HUES64 (cell line): ENCODE results near the gene FCGBP.

Experiments
- H3K27ac ChIP-seq: 2 replicates; pipeline ENCODE4 v1.7.0; 2013; ENCODE audit warnings: low read depth, low read length, inconsistent platforms
- H3K27me3 ChIP-seq: 2 replicates; pipeline ENCODE4 v1.6.1; 2013; ENCODE audit warnings: mild to moderate bottlenecking, low read length; ENCODE audit not compliant: insufficient read depth
- H3K36me3 ChIP-seq: 2 replicates; pipeline ENCODE4 v1.6.1; 2013; ENCODE audit warnings: mild to moderate bottlenecking, low read length; ENCODE audit not compliant: insufficient read depth
- H3K4me1 ChIP-seq: 2 replicates; pipeline ENCODE4 v1.6.1; 2013; ENCODE audit warnings: mild to moderate bottlenecking, low read length, moderate library complexity; ENCODE audit not compliant: insufficient read depth
- H3K4me3 ChIP-seq: 2 replicates; pipeline ENCODE4 v1.5.1; 2013; ENCODE audit warnings: mild to moderate bottlenecking, low read length, moderate library complexity
- H3K9ac ChIP-seq: 2 replicates; pipeline ENCODE4 v1.6.1; 2013; ENCODE audit warnings: mild to moderate bottlenecking, low read depth, low read length
- H3K9me3 ChIP-seq: 2 replicates; pipeline ENCODE4 v1.6.1; 2013; ENCODE audit warnings: low read depth, low read length; ENCODE audit not compliant: insufficient read depth
- WGBS: fragments of 150-250, 120-280 bp; methylation state at CpG from one replicate; pipeline ENCODE4 v1.1.7; 2013; ENCODE audit warnings: missing lambda C conversion rate; 5-methylcytosine and 5-hydroxymethylcytosine counted together

Gene FCGBP

GRCh38 chr19:39929750-39930149 is 4.7 kb downstream of the FCGBP start:
- no peaks in the 10 kb centered on the region for H3K9me3 ChIP-seq
- 94% methylated on average over 2 of the region's 3 CpGs for WGBS
- H3K36me3 ChIP-seq = no peaks in the 10 kb centered on the region
- H3K4me1 ChIP-seq = no peaks in the 10 kb centered on the region
- H3K27me3 ChIP-seq = no peaks in the 10 kb centered on the region
- H3K9ac ChIP-seq = no peak overlapping the region
- no peak overlapping the region for H3K4me3 ChIP-seq
- no peak overlapping the region for H3K27ac ChIP-seq

- Histone ChIP-seq H3K4me3 (no peak overlapping the region), H3K27ac (no peak overlapping the region), H3K4me1 (no peaks in the 10 kb centered on the region), H3K9ac (no peak overlapping the region), H3K36me3 (no peaks in the 10 kb centered on the region), H3K9me3 (no peaks in the 10 kb centered on the region), H3K27me3 (no peaks in the 10 kb centered on the region)
- WGBS = 90% methylated on average over 3 of the region's 3 CpGs
Measured at GRCh38 chr19:39928357-39928725, 6.1 kb downstream of the FCGBP start.

- Histone ChIP-seq H3K27me3 (no peaks in the 10 kb centered on the region), H3K36me3 (no peaks in the 10 kb centered on the region), H3K4me3 (no peak overlapping the region), H3K9ac (no peak overlapping the region), H3K9me3 (no peaks in the 10 kb centered on the region), H3K27ac (no peak overlapping the region), H3K4me1 (no peaks in the 10 kb centered on the region)
- 95% methylated on average over 23 of the region's 23 CpGs for WGBS
Measured at GRCh38 chr19:39927524-39928356, 6.7 kb downstream of the FCGBP start.

GRCh38 chr19:39927076-39927475 is 7.4 kb downstream of the FCGBP start:
- no peaks in the 10 kb centered on the region for H3K36me3 ChIP-seq

GRCh38 chr19:39926170-39926760 is 8.2 kb downstream of the FCGBP start:
- Histone ChIP-seq H3K4me1 (no peaks in the 10 kb centered on the region), H3K4me3 (no peak overlapping the region), H3K9ac (no peak overlapping the region), H3K36me3 (no peaks in the 10 kb centered on the region), H3K9me3 (no peaks in the 10 kb centered on the region), H3K27ac (no peak overlapping the region), H3K27me3 (no peaks in the 10 kb centered on the region)
- WGBS = 95% methylated on average over 8 of the region's 8 CpGs

More at GRCh38 chr19:39927076-39927475, 7.4 kb downstream of the FCGBP start:
- no peaks in the 10 kb centered on the region for H3K9me3 ChIP-seq
- no peaks in the 10 kb centered on the region for H3K4me1 ChIP-seq
- no peak overlapping the region for H3K4me3 ChIP-seq
- H3K27me3 ChIP-seq = no peaks in the 10 kb centered on the region
- WGBS = 95% methylated on average over 11 of the region's 11 CpGs
- H3K27ac ChIP-seq = no peak overlapping the region
- no peak overlapping the region for H3K9ac ChIP-seq

- WGBS = 92% methylated on average over 5 of the region's 5 CpGs
- Histone ChIP-seq H3K4me1 (no peaks in the 10 kb centered on the region), H3K9me3 (no peaks in the 10 kb centered on the region), H3K36me3 (no peaks in the 10 kb centered on the region), H3K27me3 (no peaks in the 10 kb centered on the region), H3K9ac (no peak overlapping the region), H3K4me3 (no peak overlapping the region), H3K27ac (no peak overlapping the region)
Measured at GRCh38 chr19:39924952-39925351, 9.5 kb downstream of the FCGBP start.

GRCh38 chr19:39924389-39924788 is 10.0 kb downstream of the FCGBP start:
- H3K4me3 ChIP-seq = no peak overlapping the region
- no peaks in the 10 kb centered on the region for H3K4me1 ChIP-seq
- no peaks in the 10 kb centered on the region for H3K9me3 ChIP-seq
- no peak overlapping the region for H3K27ac ChIP-seq
- no peaks in the 10 kb centered on the region for H3K27me3 ChIP-seq
- 96% methylated on average over 37 of the region's 37 CpGs for WGBS
- H3K9ac ChIP-seq = no peak overlapping the region
- H3K36me3 ChIP-seq = no peaks in the 10 kb centered on the region

GRCh38 chr19:39923862-39924261 is 10.6 kb downstream of the FCGBP start:
- Histone ChIP-seq H3K36me3 (no peaks in the 10 kb centered on the region), H3K4me3 (no peak overlapping the region), H3K27me3 (no peaks in the 10 kb centered on the region), H3K9ac (no peak overlapping the region), H3K27ac (no peak overlapping the region), H3K9me3 (no peaks in the 10 kb centered on the region), H3K4me1 (no peaks in the 10 kb centered on the region)
- 85% methylated on average over 4 of the region's 4 CpGs for WGBS

- Histone ChIP-seq H3K27ac (no peak overlapping the region), H3K9me3 (no peaks in the 10 kb centered on the region), H3K4me1 (no peaks in the 10 kb centered on the region), H3K27me3 (no peaks in the 10 kb centered on the region), H3K4me3 (no peak overlapping the region), H3K36me3 (no peaks in the 10 kb centered on the region), H3K9ac (no peak overlapping the region)
- WGBS = 93% methylated on average over 6 of the region's 6 CpGs
Measured at GRCh38 chr19:39919976-39920375, 14.5 kb downstream of the FCGBP start.

- no peaks in the 10 kb centered on the region for H3K4me1 ChIP-seq
- no peaks in the 10 kb centered on the region for H3K9me3 ChIP-seq
- H3K27me3 ChIP-seq = no peaks in the 10 kb centered on the region
- no peak overlapping the region for H3K4me3 ChIP-seq
- 94% methylated on average over 20 of the region's 20 CpGs for WGBS
- no peak overlapping the region for H3K9ac ChIP-seq
- H3K27ac ChIP-seq = no peak overlapping the region
- no peaks in the 10 kb centered on the region for H3K36me3 ChIP-seq
Measured at GRCh38 chr19:39918183-39918651, 16.2 kb downstream of the FCGBP start.

- Histone ChIP-seq H3K36me3 (no peaks in the 10 kb centered on the region), H3K4me1 (no peaks in the 10 kb centered on the region)
- 93% methylated on average over 9 of the region's 9 CpGs for WGBS
Measured at GRCh38 chr19:39917561-39918182, 16.8 kb downstream of the FCGBP start.

More at GRCh38 chr19:39917561-39918182, 16.8 kb downstream of the FCGBP start:
- Histone ChIP-seq H3K9me3 (no peaks in the 10 kb centered on the region), H3K27ac (no peak overlapping the region), H3K27me3 (no peaks in the 10 kb centered on the region), H3K9ac (no peak overlapping the region), H3K4me3 (no peak overlapping the region)
